ENCODE results near the gene METAP1D. TPM values are rescaled to one million over a fixed set of nuclear protein-coding genes. Genes with fewer than 3 reads are reported as not detected.

Gene METAP1D
- total RNA-seq, 1 donor from 2014 or later: 10.4 TPM

DNA sequence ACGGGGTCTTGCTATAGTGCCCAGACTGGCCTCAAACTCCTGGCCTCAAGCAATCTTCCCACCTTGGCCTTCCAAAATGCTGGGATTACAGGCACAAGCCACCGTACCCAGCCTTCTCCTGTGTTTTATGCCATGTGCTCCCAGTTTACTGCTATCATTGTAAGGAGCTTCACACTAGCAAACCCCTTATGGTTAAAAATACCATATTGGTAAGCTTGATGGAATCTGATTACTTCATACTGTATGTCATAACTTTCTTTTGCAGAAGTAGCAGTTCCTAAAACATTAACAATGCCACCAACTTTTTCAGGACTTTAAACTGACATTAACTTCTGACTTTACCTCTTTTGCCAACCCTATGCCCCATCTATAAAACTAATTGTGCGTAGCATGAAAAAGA, 41.3 kb upstream of the METAP1D start:
- H3K9me3 Mint-ChIP-seq: no peaks in the 10 kb centered on the region
- TF ChIP-seq, protein P1, sequence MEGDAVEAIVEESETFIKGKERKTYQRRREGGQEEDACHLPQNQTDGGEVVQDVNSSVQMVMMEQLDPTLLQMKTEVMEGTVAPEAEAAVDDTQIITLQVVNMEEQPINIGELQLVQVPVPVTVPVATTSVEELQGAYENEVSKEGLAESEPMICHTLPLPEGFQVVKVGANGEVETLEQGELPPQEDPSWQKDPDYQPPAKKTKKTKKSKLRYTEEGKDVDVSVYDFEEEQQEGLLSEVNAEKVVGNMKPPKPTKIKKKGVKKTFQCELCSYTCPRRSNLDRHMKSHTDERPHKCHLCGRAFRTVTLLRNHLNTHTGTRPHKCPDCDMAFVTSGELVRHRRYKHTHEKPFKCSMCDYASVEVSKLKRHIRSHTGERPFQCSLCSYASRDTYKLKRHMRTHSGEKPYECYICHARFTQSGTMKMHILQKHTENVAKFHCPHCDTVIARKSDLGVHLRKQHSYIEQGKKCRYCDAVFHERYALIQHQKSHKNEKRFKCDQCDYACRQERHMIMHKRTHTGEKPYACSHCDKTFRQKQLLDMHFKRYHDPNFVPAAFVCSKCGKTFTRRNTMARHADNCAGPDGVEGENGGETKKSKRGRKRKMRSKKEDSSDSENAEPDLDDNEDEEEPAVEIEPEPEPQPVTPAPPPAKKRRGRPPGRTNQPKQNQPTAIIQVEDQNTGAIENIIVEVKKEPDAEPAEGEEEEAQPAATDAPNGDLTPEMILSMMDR (conservative IDR thresholded peaks at IDR 0.05): no peak

DNA sequence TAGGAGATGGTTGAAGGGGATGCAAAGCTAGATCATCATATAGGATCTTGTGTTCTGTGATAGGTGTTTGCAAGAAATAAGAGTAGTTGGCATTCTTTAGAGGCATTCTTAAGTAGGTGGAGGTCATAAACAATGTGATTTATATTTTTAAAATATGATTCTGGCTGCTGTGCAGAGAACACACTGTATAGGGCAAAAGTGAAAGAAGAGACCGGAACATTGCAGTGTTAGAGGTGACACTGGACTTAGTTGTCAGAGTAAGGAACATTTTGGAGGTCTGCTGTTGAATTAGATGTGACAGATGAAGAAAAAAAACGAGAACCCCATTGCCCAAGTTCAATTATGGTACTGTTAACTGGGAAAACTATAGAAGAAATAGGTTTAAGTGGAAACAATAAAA, 39.8 kb upstream of the METAP1D start:
- no peaks in the 10 kb centered on the region for H3K4me1 Mint-ChIP-seq (ENCODE audit: unreplicated experiment)
- DNase-seq (ENCODE audit: extremely low spot score, unreplicated experiment): no peak
- H3K36me3 Mint-ChIP-seq: peaks cover 18% of the 10 kb centered on the region
- TF ChIP-seq, protein P1 (conservative IDR thresholded peaks at IDR 0.05): no peak
- H3K27ac Mint-ChIP-seq: no peak overlapping the region
- H3K4me3 Mint-ChIP-seq: no peak overlapping the region
- H3K27me3 Mint-ChIP-seq: no peaks in the 10 kb centered on the region
- H3K9me3 Mint-ChIP-seq: no peaks in the 10 kb centered on the region

More for the DNA sequence above, 41.3 kb upstream of the METAP1D start:
- no peaks in the 10 kb centered on the region for H3K4me1 Mint-ChIP-seq (ENCODE audit: unreplicated experiment)
- no peak overlapping the region for H3K4me3 Mint-ChIP-seq
- no peak overlapping the region for H3K27ac Mint-ChIP-seq
- H3K36me3 Mint-ChIP-seq: peaks cover 23% of the 10 kb centered on the region
- no peaks in the 10 kb centered on the region for H3K27me3 Mint-ChIP-seq
- no peak for DNase-seq (ENCODE audit: extremely low spot score, unreplicated experiment)

DNA sequence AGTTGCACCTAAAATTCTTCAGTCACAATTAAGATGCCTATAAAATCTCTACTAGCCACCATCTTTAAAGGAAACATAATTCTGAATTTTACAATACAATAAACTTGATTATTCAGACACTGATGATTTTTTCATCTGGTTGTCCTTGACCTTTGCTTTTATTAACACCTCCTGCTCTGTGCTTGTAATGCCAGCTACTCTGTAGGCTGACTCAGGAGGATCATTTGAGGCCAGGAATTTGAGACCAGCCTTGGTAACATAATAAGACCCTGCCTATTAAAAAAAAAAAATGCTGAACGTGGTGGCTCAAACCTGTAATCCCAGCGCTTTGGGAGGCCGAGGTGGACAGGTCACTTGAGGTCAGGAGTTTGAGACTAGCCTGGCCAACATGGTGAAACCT, 39.2 kb upstream of the METAP1D start:
- Mint-ChIP-seq H3K27me3 (no peaks in the 10 kb centered on the region), H3K36me3 (peaks cover 15% of the 10 kb centered on the region), H3K9me3 (no peaks in the 10 kb centered on the region), H3K4me3 (no peak overlapping the region), H3K27ac (no peak overlapping the region), H3K4me1 (ENCODE audit: unreplicated experiment) (no peaks in the 10 kb centered on the region)
- TF ChIP-seq, protein P1 (conservative IDR thresholded peaks at IDR 0.05): no peak
- no peak for DNase-seq (ENCODE audit: extremely low spot score, unreplicated experiment)

DNA sequence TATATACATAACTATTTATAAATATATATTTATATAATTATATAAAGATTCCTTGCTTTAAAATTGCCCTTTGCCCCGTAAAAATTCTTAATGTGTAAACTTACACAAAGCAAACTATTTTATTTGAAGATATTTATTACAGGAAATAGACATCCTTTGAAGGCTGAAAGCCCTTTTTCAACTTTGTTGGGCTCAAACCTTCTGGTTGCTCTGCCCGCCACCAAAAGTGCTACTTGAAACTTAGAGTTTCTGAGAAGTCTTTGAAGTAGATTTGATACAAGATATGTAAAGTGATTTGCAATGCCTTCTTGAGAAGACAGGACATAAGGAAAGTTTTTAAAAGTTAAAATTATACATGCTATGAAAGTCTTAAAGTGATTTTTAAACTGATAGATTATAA, 36.6 kb upstream of the METAP1D start:
- H3K27me3 Mint-ChIP-seq: no peaks in the 10 kb centered on the region
- DNase-seq (ENCODE audit: extremely low spot score, unreplicated experiment): no peak
- H3K36me3 Mint-ChIP-seq: peaks cover 17% of the 10 kb centered on the region
- H3K9me3 Mint-ChIP-seq: no peaks in the 10 kb centered on the region
- no peaks in the 10 kb centered on the region for H3K4me1 Mint-ChIP-seq (ENCODE audit: unreplicated experiment)
- no peak overlapping the region for H3K4me3 Mint-ChIP-seq
- no peak overlapping the region for H3K27ac Mint-ChIP-seq
- TF ChIP-seq, protein P1 (conservative IDR thresholded peaks at IDR 0.05): no peak

DNA sequence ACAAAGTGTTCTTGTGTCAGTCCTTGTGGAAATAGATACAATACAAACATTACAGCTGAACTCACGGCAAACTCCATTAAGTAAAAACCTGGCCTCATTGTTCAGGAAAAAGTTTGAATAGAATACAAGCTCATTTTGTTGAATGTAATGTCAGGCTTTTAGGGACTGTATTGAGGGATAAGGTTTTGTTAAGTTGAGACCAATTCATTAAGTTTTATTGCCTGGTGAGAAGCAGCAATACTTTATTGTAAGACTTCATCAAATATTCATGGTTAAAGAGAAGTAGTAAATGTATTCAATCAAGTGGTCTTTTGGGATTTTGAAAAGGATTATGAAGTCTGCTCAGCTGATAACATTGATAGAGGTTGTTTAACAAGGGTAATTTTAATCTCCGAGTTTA, 35.4 kb upstream of the METAP1D start:
- Mint-ChIP-seq H3K27ac (no peak overlapping the region), H3K9me3 (no peaks in the 10 kb centered on the region), H3K4me1 (ENCODE audit: unreplicated experiment) (no peaks in the 10 kb centered on the region)

More for the DNA sequence above, 35.4 kb upstream of the METAP1D start:
- DNase-seq (ENCODE audit: extremely low spot score, unreplicated experiment): no peak
- TF ChIP-seq, protein P1 (conservative IDR thresholded peaks at IDR 0.05): no peak
- Mint-ChIP-seq H3K27me3 (no peaks in the 10 kb centered on the region), H3K4me3 (no peak overlapping the region), H3K36me3 (peaks cover 24% of the 10 kb centered on the region)
